ENCODE results near the gene POLD2.
A peak's percentile ranks its signal among the peaks of the same experiment; 100 is the strongest.

POLD2 gene

GRCh38 chr7:44104860-44105771, 18.2 kb downstream of the POLD2 start:
- peak overlapping the region; percentile 42 to 60 (median 44) for H3K4me3 ChIP-seq
- H3K27ac ChIP-seq: peak overlapping the region; percentile 51 to 99 (median 90)

GRCh38 chr7:44103923-44104859, 19.2 kb downstream of the POLD2 start, which contains the start of gene AEBP1:
Gene AEBP1, plus strand, starts transcription at chr7:44104345. Its CDS starts 321 bp downstream, at chr7:44104666.
- Histone ChIP-seq H3K4me3 (peak within 1 kb of the TSS; percentile 42 to 60 (median 44)), H3K27ac (peak within 1 kb of the TSS; percentile 51 to 99 (median 91))

- Histone ChIP-seq H3K27ac (peak overlapping the region in 20 of 21 experiments; percentile 8 to 99 (median 92)), H3K4me3 (peak overlapping the region in 3 of 7 experiments; percentile 44 to 60 (median 58))
These were observed 19.8 kb downstream of the POLD2 start for GRCh38 chr7:44103566-44103922.

DNA sequence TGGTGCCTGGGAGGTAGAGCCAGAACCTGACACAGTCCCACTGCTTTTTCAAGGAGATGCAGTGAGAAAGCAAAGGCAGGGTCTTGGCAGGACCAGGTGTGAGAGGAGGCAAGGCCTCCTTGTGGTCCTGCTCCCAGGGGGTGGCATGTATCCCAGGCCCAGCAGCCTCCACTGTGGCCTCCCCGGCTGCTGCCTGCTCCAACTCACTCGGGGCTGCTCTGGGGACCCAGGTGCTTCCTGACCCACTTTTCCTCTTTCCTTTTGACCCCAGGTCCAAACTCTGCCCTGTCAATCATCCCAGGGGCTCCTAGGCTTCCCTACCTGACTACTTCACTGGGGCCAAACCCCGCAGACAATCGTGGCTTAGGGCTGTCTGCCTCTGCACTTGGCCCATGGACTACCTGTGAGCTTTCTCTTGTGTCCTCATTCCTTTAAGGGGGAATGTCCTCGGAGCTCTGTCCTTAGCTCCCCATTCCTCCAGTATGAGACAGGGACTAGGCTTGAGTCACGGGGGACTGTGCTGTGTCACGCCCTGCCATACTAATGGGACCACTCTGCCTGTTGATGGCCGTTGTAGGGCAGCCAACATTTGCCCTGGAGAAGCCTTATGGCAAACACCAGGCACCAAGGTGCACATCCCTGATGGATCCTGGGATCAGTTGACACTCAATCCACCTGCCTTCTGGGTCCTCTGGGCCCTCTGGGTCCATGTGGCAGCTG, 20.3 kb downstream of the POLD2 start:
- Histone ChIP-seq H3K27ac (peak overlapping the region in 20 of 21 experiments; percentile 8 to 99 (median 92)), H3K4me3 (no peak overlapping the region)

DNA sequence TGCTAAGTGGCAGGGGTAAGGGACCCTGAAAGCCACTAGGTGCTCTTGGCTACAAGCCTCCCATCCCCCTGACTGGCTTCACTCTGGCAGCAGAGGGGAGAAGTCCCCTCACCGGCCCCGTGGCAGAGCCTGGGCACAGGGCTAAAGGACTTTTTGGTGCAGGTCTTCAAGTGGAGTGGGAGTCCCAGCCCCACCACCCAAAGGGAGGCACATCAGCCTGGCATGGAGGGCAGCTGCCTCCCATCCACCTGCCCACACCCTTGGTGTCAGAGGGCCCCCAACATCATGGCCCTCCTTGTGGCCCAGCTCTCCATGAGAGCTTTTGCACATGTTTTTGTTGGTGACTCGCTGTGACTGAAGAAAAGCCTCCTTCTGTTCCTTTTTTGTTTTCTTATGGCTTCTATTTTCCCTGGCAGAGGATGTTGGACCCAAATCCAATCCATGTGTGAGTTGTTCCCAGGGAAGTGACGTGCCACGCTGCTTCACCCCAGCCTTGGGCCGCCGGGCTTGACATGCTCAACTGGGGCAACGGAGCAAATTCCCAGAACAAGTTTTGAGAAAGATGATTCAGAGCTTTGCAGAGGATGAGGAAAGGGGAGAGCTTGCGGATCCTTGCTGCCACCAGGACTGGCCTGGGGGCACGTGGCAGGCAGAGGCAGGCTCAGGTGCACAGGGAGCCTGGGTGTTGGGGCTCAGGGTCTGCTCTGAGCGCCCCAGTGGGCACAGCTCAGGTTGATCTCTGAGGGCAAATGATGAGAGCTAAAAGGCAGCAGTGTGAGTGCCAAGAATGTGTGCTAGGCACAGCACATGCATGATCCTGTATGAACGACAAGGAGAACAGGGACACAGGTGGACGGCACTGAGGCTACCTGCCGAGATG, 21.1 kb downstream of the POLD2 start:
- H3K27ac ChIP-seq: peak overlapping the region in 20 of 21 experiments; percentile 69 to 99 (median 92)
- no peak overlapping the region for H3K4me3 ChIP-seq

DNA sequence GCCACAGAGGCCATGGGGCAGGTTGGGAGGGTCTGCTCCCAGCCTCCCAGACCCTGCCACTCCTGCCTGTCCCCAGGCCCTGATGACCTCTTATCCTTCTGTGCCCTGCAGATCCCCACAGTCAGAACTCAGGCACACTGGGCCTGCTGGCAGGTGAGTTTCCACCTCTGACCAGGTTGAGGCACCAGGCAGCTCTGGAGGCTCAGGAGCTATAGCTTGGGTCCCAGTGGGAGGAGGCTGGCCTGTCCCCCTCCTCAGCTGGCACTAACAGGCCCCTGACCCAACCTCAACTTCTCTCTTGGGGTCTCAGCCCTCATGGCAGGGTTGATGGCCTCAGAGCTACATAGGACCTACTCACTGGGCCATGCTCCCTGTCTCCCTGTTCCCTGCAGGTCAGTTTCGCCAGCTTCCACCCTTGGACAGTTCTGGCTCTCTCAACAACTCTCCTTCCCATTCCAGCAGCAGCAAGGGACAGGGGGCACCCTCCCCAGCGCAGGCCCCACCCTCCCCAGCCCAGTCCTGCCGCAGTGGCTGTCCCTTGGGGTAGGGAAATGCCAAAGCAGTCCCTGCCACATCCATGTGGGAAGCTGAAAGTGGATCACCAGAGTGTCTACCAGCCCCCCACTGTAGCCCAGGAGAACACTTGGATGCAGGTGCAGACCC, 21.9 kb downstream of the POLD2 start:
- no peak overlapping the region for H3K4me3 ChIP-seq
- H3K27ac ChIP-seq: peak overlapping the region in 20 of 21 experiments; percentile 69 to 99 (median 90)

DNA sequence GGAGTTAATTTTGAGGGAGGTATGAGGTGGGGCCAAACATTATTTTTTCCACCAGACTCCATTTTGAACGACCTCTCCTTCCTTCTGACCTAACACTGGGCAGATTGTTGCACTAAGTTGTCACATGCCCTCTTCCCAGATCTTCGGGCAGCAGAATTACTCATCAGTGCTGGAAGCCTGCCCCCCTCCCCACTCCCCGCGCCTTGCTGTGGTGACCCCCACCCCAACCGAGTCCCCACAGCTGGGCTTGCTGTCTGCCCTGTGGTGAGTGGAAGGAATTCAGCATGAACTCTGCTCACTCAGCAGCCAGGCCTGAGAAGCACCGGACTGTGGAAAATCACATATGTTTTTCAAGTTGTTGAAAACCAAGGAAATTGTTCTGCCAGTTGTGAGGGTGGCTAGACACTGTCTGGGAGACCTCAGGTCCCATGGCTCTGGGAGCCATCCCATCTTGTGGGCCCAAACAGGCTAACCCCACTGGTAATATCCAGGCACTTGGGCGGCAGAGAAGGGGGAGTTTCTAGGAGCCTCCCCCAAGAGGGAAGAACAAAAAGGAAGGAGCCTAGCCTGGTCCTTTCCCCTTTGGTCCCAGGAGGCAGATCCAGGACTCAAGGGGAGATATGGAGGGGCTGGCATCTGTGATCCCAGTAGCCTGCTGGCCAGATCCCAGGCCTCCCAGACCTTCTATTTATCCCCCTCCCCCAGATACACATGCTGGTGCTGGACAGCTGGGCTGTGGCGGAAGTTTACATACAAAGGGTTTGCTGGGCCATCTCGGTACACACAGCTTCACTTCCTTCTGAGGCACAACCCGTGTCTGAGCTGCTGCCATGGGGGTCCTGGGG, 22.7 kb downstream of the POLD2 start:
- H3K27ac ChIP-seq: peak overlapping the region in 20 of 21 experiments; percentile 69 to 99 (median 90)
- no peak overlapping the region for H3K4me3 ChIP-seq

DNA sequence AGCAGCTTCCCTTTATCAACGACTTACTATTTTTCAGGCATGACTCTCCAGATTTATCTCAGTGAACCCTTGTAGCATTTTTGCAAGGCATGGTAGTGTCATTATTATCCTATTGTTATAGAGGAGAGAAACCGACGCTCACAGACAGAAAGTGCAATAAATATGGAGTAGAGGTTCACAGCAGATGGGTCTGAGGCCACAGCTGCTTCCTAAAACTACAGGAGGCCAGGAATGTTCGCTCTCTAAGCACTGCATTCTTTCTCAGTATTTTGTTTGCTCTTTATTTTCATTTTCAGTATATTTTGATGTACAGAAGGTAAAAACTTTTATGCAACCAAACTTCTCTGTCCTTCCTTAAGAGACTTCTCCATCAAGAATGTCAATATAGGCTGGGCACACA, 23.7 kb downstream of the POLD2 start:
- Histone ChIP-seq H3K4me3 (no peak overlapping the region), H3K27ac (peak overlapping the region in 19 of 21 experiments; percentile 66 to 99 (median 91))

GRCh38 chr7:44098092-44099068, 25.0 kb downstream of the POLD2 start:
- Histone ChIP-seq H3K27ac (peak overlapping the region in 3 of 21 experiments; percentile 5 to 96 (median 27)), H3K4me3 (no peak overlapping the region)

GRCh38 chr7:44097064-44097932, 26.1 kb downstream of the POLD2 start:
- H3K27ac ChIP-seq: peak overlapping the region in 6 of 21 experiments; percentile 5 to 96 (median 32)
- H3K4me3 ChIP-seq: no peak overlapping the region

DNA sequence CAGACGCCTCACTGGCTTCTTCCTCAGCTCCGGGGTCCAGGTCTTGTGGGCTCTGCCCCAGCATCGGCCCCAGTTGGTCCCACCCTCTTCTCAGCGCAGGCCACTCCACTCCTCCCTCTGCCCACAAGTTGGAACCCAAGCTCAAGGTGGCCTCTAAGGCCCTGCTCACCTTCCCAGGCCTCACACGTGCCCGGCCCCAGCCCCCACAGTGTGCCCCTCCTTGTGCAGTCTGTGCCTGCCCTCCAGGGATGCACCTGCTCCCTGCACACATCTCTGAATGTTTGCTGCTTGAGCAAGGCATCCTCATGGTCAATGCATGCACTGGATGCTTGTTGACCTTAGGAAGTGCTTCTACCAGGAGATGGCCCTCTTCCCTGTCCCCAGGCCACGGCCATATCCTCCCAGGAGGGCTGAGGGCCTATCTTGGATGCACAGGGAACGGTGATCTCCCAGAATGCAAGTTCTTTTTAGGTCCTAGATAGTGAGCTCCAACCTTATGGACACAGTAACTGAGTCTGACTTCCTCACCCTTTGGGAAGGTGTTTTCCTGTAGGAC, 26.9 kb downstream of the POLD2 start:
- no peak overlapping the region for H3K4me3 ChIP-seq
- peak overlapping the region in 5 of 21 experiments; percentile 16 to 66 (median 30) for H3K27ac ChIP-seq

DNA sequence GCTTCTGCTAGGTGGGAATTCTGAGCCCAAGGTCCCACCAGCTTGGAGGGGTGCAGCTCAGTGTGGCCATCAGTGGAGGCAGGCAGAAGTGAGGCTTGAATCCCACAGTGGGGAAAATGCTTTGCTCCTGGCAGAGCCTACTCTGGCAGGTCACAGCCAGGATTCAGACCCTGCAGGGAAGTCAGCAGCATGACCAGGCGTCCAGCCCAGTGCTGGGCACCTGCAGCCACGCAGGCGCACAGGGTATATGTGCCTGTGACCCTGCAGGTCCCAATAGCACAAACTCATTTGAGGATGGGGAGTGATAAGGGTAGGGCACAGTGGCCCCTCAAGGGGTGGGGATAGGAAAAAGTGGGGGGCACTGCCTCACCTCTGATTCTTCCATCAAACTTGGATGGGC, 27.6 kb downstream of the POLD2 start:
- Histone ChIP-seq H3K4me3 (no peak overlapping the region), H3K27ac (peak overlapping the region in 8 of 21 experiments; percentile 0 to 59 (median 23))

DNA sequence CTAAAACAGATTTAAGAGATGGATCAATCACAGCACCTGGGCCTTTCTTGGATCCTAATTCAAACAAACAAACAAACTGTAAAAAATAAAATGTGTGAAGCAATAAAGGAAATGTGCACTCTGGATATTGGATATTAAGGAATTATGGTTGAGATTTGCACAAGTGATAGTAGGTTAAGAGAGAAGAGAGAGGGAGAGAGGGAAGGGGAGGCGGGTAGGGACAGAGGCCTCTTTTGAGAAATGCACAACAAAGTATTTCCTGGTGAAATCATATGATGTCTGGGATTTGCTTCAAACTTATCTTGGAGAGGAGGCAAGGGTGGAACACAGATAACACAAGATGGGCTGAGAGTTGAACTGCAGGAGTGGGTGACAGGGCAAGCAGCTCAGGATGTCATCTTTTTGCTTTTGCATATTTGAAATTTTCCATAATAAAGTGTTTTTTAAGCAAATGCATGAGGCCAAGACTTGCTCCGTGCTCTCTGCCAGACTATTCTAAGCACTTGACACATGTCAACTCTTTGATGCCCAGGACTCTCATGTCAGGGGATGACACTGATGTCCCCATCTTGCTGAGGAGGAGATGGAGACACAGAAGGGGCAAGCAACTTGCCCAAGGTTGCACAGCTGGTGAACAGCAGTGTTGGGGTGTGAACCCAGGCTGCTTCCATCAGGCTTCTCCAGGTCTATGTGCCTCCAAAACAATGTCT, 28.3 kb downstream of the POLD2 start:
- Histone ChIP-seq H3K4me3 (no peak overlapping the region), H3K27ac (peak overlapping the region in 11 of 21 experiments; percentile 6 to 59 (median 27))

DNA sequence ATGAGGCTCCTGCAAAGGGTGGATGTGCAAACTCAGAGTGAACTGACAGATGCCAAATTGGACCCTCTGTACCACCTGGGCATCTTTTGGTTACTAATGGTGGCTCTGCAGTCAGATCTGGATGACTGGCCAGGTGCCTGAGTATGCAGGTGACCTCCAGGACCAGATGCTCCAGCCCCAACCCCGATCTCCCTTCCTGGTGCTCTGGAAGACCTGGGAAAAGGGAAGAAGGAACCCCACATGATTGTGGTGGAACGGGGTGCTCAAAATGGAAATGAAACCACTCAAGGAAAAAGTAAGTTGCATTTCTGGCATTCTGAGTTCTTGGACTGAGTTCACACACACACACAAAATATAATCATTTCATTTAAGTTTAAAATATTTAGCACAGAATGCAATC, 29.0 kb downstream of the POLD2 start:
- peak overlapping the region in 12 of 21 experiments; percentile 0 to 65 (median 28) for H3K27ac ChIP-seq

More for the DNA sequence above, 29.0 kb downstream of the POLD2 start:
- no peak overlapping the region for H3K4me3 ChIP-seq

Measured in skin epidermis (tissue), 12 donors.